ENCODE measurements around the gene ADAMTS20. TPM values are rescaled to one million over a fixed set of nuclear protein-coding genes. Genes with fewer than 3 reads are reported as not detected.

ADAMTS20 gene
- total RNA-seq, 4 donors from 2014 or later: not detected

DNA sequence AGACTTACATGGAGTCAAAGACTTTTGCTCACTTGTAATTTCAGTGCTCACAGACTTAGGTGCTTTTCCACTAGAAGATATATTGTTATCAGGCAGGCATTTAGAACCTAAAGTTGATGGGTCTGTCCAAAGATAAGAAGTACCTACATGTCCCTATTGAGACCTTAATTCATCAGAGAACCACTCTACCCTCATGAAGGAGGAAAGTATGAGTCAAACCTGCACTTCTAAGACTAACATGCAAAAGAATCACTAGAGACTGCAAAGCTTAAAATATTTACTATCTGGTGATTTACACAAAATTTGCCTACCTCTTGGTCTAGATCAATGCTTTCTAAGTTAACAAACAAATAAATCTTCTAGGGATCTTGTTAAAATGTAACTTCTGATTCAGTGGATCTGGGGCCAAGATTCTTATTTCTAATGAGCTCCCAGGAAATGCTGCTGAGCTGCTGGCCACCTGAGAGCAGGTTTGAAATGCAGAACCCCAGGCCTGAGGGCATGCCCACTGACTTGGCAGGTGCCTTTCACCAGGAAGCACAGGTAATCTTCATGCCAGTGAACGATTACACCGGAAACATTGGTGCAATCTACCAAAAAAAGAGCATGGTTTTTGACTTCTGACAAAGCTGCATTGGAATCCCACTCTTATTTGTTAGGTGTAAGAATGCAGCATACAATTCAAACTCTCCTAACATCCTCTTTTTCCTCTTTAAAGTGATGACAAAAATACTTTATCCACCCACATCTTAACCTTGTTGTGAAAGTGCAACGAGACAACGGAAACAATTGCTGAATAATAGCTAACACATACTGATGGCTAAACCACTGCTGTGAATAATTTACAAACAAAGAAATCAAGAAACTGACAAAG, 214.2 kb downstream of the ADAMTS20 start:
- H3K27me3 ChIP-seq: no peaks in the 10 kb centered on the region
- TF ChIP-seq POLR2AphosphoS5 (IDR thresholded peaks at IDR 0.05) (no peak), POLR2A (IDR thresholded peaks at IDR 0.05) (no peak), EP300 (IDR thresholded peaks at IDR 0.05; ENCODE audit: low read depth) (no peak), CTCF (IDR thresholded peaks at IDR 0.05) (no peak)
- in situ Hi-C loops (cut with MboI; ENCODE audit: low pct_ligation_motif_present in 1 of 4, low pct_unique_long_range_greater_than_20kb in 1 of 4, low sequenced_read_pairs in 3 of 4): loop anchor here in 1 of 4 donors (25.0 kb wide), 1 partner anchor 1201 kb away; the partner anchor contains the start of gene GXYLT1
- no peaks in the 10 kb centered on the region for H3K36me3 ChIP-seq
- DNase-seq: no peak
- 52 to 62% methylated on average over 2 to 4 of the region's 4 CpGs for WGBS, 2 donors (ENCODE audit: low coverage in 1 of 2)
- no peak overlapping the region for H3K27ac ChIP-seq
- intact Hi-C loops (cut with DNase I; ENCODE audit: low total_unique reads): no loop called here
- H3K9me3 ChIP-seq: no peaks in the 10 kb centered on the region
- no peak overlapping the region for H3K4me3 ChIP-seq
- peaks cover 0 to 6% (median 0%) of the 10 kb centered on the region in 4 donors for H3K4me1 ChIP-seq

DNA sequence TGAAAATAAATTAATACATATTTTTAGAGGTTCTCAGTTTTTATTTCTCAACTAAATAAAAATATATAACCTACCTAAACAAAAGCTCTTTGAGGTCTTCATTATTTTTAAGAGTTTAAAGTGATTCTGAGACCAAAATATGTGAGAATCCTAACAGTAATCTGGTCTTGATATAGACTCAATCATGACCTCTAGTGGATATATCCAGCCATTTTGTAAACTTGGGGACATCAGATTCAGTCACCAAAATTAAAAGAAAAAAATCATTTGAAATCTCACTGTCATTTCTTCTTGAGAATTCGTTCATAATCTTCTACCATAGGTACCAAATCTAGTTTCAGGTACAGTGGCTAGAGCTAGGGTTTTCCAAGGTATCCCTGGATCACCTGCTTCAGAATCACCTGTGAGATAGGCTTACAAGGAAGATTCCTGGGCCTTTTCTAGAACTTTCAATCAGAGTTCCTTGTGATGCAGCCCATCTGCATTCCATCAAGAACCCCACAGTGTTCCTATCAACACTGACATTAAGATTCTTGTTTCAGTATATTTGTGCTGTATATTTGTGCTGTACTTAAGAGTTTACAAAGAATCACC, 214.9 kb downstream of the ADAMTS20 start:
- no peak for DNase-seq
- Histone ChIP-seq H3K4me1 (peaks cover 0 to 6% (median 0%) of the 10 kb centered on the region in 4 donors), H3K36me3 (no peaks in the 10 kb centered on the region), H3K4me3 (no peak overlapping the region), H3K27me3 (no peaks in the 10 kb centered on the region), H3K27ac (no peak overlapping the region), H3K9me3 (no peaks in the 10 kb centered on the region)
- 22 to 60% methylated on average over 1 of the region's 1 CpG for WGBS, 2 donors (ENCODE audit: low coverage in 1 of 2)
- intact Hi-C loops (cut with DNase I; ENCODE audit: low total_unique reads): no loop called here
- no peak for TF ChIP-seq POLR2AphosphoS5 (IDR thresholded peaks at IDR 0.05)
- TF ChIP-seq CTCF (IDR thresholded peaks at IDR 0.05): peak in 3 of 5 experiments; percentile 10 to 24 (median 13)
- in situ Hi-C loops (cut with MboI; ENCODE audit: low pct_ligation_motif_present in 1 of 4, low pct_unique_long_range_greater_than_20kb in 1 of 4, low sequenced_read_pairs in 3 of 4): loop anchor here in 1 of 4 donors (25.0 kb wide), 1 partner anchor 1200 kb away; the partner anchor contains the start of gene GXYLT1

DNA sequence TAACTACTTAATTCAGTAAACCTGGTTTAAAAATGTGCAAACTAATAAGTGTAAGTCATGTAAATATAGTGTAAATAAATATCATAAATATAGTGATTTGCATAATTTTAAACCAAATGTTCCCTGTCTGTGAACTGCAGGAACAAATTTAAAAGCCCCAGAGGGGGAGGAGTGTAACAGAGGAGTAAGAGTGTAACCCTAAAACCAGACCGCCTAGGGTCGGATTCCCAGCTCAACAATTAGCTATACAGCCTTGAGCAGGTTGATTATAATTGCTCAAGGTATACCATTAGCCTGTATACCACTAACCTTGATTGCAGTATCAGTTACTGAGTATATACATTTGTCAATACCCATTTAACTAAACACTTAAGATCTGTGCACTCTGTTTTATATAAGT, 218.4 kb downstream of the ADAMTS20 start:
- TF ChIP-seq EP300 (IDR thresholded peaks at IDR 0.05; ENCODE audit: low read depth) (no peak), POLR2A (IDR thresholded peaks at IDR 0.05) (no peak), POLR2AphosphoS5 (IDR thresholded peaks at IDR 0.05) (no peak), CTCF (IDR thresholded peaks at IDR 0.05) (no peak)
- Histone ChIP-seq H3K36me3 (no peaks in the 10 kb centered on the region), H3K4me1 (peaks cover 0 to 4% (median 0%) of the 10 kb centered on the region in 4 donors), H3K27me3 (no peaks in the 10 kb centered on the region), H3K4me3 (no peak overlapping the region), H3K9me3 (no peaks in the 10 kb centered on the region), H3K27ac (no peak overlapping the region)
- intact Hi-C loops (cut with DNase I; ENCODE audit: low total_unique reads): no loop called here
- no peak for DNase-seq
- in situ Hi-C loops (cut with MboI; ENCODE audit: low pct_ligation_motif_present in 1 of 4, low pct_unique_long_range_greater_than_20kb in 1 of 4, low sequenced_read_pairs in 3 of 4): loop anchor here in 1 of 4 donors (25.0 kb wide), 1 partner anchor 1196 kb away; the partner anchor contains the start of gene GXYLT1
- 70 to 80% methylated on average over 2 of the region's 2 CpGs for WGBS, 2 donors (ENCODE audit: low coverage in 1 of 2)

- Histone ChIP-seq H3K36me3 (no peaks in the 10 kb centered on the region), H3K9me3 (no peaks in the 10 kb centered on the region), H3K27ac (no peak overlapping the region), H3K27me3 (no peaks in the 10 kb centered on the region), H3K4me3 (no peak overlapping the region), H3K4me1 (no peaks in the 10 kb centered on the region)
- no peak for TF ChIP-seq POLR2A (IDR thresholded peaks at IDR 0.05)
- TF ChIP-seq EP300 (IDR thresholded peaks at IDR 0.05; ENCODE audit: low read depth): no peak
- TF ChIP-seq POLR2AphosphoS5 (IDR thresholded peaks at IDR 0.05): no peak
- no peak for TF ChIP-seq CTCF (IDR thresholded peaks at IDR 0.05)
- DNase-seq: no peak
- 26 to 32% methylated on average over 2 of the region's 2 CpGs for WGBS, 2 donors (ENCODE audit: low coverage in 1 of 2)
- intact Hi-C loops (cut with DNase I; ENCODE audit: low total_unique reads) (no loop called here), in situ Hi-C loops (cut with MboI; ENCODE audit: low pct_ligation_motif_present in 1 of 4, low pct_unique_long_range_greater_than_20kb in 1 of 4, low sequenced_read_pairs in 3 of 4) (loop anchor here in 1 of 4 donors (25.0 kb wide), 1 partner anchor 1196 kb away; the partner anchor contains the start of gene GXYLT1)
Observed at GRCh38 chr12:43332977-43333640, 218.9 kb downstream of the ADAMTS20 start.
